OCI-LY1 (cell line): Measurements from ENCODE around the gene JCAD.

ENCODE experiments used
- H2AFZ ChIP-seq: fragments of 200-600 bp; sonication (generic), shearing (Covaris generic); 2 replicates; pipeline ENCODE4 v1.6.0; 2014; ENCODE audit warnings: antibody characterized with exemption, mild to moderate bottlenecking, low read length
- H3F3A ChIP-seq: fragments of 200-600 bp; sonication (generic), shearing (Covaris generic); 2 replicates; pipeline ENCODE4 v1.6.0; 2014; ENCODE audit warnings: mild to moderate bottlenecking, antibody characterized with exemption, low read length, moderate library complexity; ENCODE audit not compliant: insufficient read depth
- H3K27ac ChIP-seq: fragments of 200-600 bp; sonication (generic); 2 replicates; pipeline ENCODE4 v1.5.1; 2014; ENCODE audit warnings: low read length, mixed run types, mild to moderate bottlenecking, low read depth; ENCODE audit not compliant: poor library complexity, severe bottlenecking
- H3K27me3 ChIP-seq: fragments of 200-600 bp; sonication (generic); 2 replicates; pipeline ENCODE4 v1.6.0; 2014; ENCODE audit warnings: antibody characterized with exemption, mild to moderate bottlenecking, low read length, moderate library complexity; ENCODE audit not compliant: insufficient read depth
- H3K36me3 ChIP-seq: fragments of 200-600 bp; sonication (generic); 2 replicates; pipeline ENCODE4 v1.6.1; 2014; ENCODE audit warnings: mild to moderate bottlenecking, antibody characterized with exemption, low read length, moderate library complexity, mixed read lengths; ENCODE audit not compliant: insufficient read depth
- H3K4me1 ChIP-seq: fragments of 200-600 bp; sonication (generic); 2 replicates; pipeline ENCODE4 v1.5.1; 2014; ENCODE audit warnings: mild to moderate bottlenecking, low read length, moderate library complexity; ENCODE audit not compliant: insufficient read depth, severe bottlenecking
- H3K4me2 ChIP-seq: fragments of 200-600 bp; sonication (generic), shearing (Covaris generic); 2 replicates; pipeline ENCODE4 v1.6.1; 2014; ENCODE audit warnings: low read length
- H3K4me3 ChIP-seq: fragments of 200-600 bp; sonication (generic); 2 replicates; pipeline ENCODE4 v1.5.1; 2014; ENCODE audit warnings: low read length, low read depth, mild to moderate bottlenecking, mixed read lengths; ENCODE audit not compliant: poor library complexity, severe bottlenecking
- H3K79me2 ChIP-seq: fragments of 200-600 bp; shearing (Covaris generic); 2 replicates; pipeline ENCODE4 v1.6.1; 2016; ENCODE audit warnings: mixed run types, low read length, mixed read lengths; ENCODE audit not compliant: insufficient read depth
- H3K9ac ChIP-seq: fragments of 200-600 bp; sonication (generic), shearing (Covaris generic); 2 replicates; pipeline ENCODE4 v1.6.1; 2014; ENCODE audit warnings: mild to moderate bottlenecking, low read length, mixed read lengths
- H3K9me2 ChIP-seq: fragments of 200-600 bp; sonication (generic), shearing (Covaris generic); 2 replicates; pipeline ENCODE4 v1.6.1; 2014; ENCODE audit warnings: low read depth, mild to moderate bottlenecking, low read length, mixed read lengths
- H3K9me3 ChIP-seq: fragments of 200-600 bp; shearing (Covaris generic); 2 replicates; pipeline ENCODE4 v1.6.1; 2014; ENCODE audit warnings: low read length, mixed read lengths
- H4K20me1 ChIP-seq: fragments of 200-600 bp; sonication (generic), shearing (Covaris generic); 2 replicates; pipeline ENCODE4 v1.6.0; 2016; ENCODE audit warnings: mild to moderate bottlenecking, low read length; ENCODE audit not compliant: insufficient read depth
- EZH2 ChIP-seq: fragments of 200-600 bp; sonication (generic), shearing (Covaris generic); IDR thresholded peaks from 2 replicates; pipeline ENCODE4 v1.8.0; 2017; ENCODE audit warnings: borderline replicate concordance, mixed run types, mild to moderate bottlenecking, antibody characterized with exemption, low read length, moderate library complexity, mixed read lengths
- TF ChIP-seq, protein P1 (sequence below): fragments of 200-600 bp; sonication (generic), shearing (Covaris generic); IDR thresholded peaks from 2 replicates; pipeline ENCODE4 v1.5.1; 2017; ENCODE audit warnings: mild to moderate bottlenecking, antibody characterized with exemption, low read length, moderate library complexity, mixed read lengths

Gene JCAD

DNA sequence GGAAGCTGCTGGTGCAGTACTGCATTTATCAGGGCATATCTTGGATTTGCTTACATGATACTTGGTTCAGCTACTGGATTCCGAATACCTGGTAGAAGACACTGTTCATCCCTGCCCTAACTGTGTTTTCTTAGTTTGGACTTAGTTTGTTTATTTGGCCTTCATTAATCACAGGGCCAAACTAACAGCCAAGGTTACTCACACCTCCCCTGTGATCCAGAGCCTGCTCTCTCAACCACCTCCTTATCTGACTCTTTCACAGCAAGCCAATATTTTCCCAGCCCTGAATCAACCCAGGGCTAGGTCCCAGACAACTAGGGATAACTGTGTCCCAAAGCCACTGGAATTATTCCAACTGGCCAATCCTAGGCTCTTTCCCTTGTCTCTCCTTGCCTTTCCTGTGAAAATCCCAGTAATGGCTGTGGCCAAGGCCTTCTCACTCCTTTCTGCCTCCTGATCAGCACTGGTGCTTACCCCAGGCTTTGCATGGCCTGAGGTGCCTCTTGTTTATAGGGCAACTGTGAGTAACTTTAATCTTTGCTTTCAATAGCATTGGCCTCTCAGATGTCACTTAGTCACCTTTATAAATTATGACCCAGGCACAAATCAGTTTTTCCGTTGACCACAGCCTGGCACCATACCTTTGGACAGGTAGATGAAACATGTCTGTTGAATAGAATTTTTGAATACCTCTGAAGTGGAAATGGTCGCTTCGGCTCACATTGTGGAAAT, 9.3 kb upstream of the JCAD start:
- Histone ChIP-seq H3K79me2 (no peaks in the 10 kb centered on the region), H3K27me3 (no peaks in the 10 kb centered on the region), H3K4me1 (no peaks in the 10 kb centered on the region), H3K9me2 (no peaks in the 10 kb centered on the region), H3K36me3 (no peaks in the 10 kb centered on the region), H3K4me3 (no peak overlapping the region), H3K9me3 (no peaks in the 10 kb centered on the region), H2AFZ (no peak overlapping the region), H3K4me2 (no peak overlapping the region), H3F3A (no peaks in the 10 kb centered on the region), H4K20me1 (no peaks in the 10 kb centered on the region), H3K9ac (no peak overlapping the region), H3K27ac (no peak overlapping the region)
- no peak for TF ChIP-seq EZH2
- TF ChIP-seq, protein P1, sequence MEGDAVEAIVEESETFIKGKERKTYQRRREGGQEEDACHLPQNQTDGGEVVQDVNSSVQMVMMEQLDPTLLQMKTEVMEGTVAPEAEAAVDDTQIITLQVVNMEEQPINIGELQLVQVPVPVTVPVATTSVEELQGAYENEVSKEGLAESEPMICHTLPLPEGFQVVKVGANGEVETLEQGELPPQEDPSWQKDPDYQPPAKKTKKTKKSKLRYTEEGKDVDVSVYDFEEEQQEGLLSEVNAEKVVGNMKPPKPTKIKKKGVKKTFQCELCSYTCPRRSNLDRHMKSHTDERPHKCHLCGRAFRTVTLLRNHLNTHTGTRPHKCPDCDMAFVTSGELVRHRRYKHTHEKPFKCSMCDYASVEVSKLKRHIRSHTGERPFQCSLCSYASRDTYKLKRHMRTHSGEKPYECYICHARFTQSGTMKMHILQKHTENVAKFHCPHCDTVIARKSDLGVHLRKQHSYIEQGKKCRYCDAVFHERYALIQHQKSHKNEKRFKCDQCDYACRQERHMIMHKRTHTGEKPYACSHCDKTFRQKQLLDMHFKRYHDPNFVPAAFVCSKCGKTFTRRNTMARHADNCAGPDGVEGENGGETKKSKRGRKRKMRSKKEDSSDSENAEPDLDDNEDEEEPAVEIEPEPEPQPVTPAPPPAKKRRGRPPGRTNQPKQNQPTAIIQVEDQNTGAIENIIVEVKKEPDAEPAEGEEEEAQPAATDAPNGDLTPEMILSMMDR, result no peak

DNA sequence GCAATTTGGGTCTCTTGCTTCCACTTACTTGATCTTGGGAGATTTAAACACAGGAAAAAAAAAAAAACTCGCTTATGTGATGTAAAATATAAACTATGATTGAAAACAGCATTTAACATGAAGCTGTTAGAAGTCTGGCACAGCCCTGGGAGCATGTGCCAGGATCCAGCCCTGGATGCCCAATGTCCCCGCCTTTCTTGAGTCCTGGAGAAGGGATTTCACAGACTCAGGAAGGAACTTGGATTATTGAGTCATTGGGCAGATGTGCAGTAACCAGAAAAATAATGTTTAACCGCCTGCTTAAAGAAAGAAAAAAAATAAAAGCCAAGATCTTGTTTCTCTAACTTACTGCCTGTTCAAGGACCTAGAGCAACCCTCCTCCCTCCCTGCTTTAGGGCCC, 3.7 kb upstream of the JCAD start:
- Histone ChIP-seq H3K4me2 (no peak overlapping the region), H3K36me3 (no peaks in the 10 kb centered on the region), H3K9me2 (no peaks in the 10 kb centered on the region), H3K79me2 (no peaks in the 10 kb centered on the region), H3K27me3 (0 out of 2 replicates have a peak, but pooled peaks cover 7% of the 10 kb centered on the region), H3F3A (no peaks in the 10 kb centered on the region), H3K9ac (no peak overlapping the region), H2AFZ (no peak overlapping the region), H3K4me1 (no peaks in the 10 kb centered on the region), H4K20me1 (no peaks in the 10 kb centered on the region), H3K27ac (no peak overlapping the region), H3K4me3 (no peak overlapping the region), H3K9me3 (no peaks in the 10 kb centered on the region)
- TF ChIP-seq, protein P1, result no peak
- no peak for TF ChIP-seq EZH2

DNA sequence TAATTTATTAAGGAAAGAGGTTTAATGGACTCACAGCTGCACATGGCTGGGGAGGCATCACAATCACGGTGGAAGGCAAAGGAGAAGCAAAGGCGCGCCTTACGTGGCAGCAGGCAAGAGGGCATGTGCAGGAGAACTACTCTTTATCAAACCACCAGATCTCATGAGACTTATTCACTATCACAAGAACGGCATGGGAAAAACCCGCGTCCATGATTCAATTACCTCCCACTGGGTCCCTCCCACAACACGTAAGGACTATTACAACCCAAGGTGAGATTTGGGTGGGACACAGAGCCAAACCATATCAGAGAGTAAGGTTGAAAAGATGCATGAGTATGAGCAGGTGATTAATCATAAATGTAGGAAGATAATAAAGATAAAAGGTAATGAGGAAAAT, 3.2 kb upstream of the JCAD start:
- no peak overlapping the region for H3K4me2 ChIP-seq
- no peak overlapping the region for H3K27ac ChIP-seq
- H3K4me3 ChIP-seq, result no peak overlapping the region
- no peaks in the 10 kb centered on the region for H3K36me3 ChIP-seq
- no peak overlapping the region for H2AFZ ChIP-seq
- H3K9ac ChIP-seq, result no peak overlapping the region
- H3K4me1 ChIP-seq, result no peaks in the 10 kb centered on the region
- H3K79me2 ChIP-seq, result no peaks in the 10 kb centered on the region
- H3K27me3 ChIP-seq, result 0 out of 2 replicates have a peak, but pooled peaks cover 7% of the 10 kb centered on the region
- TF ChIP-seq, protein P1, result no peak
- TF ChIP-seq EZH2, result no peak
- H4K20me1 ChIP-seq, result no peaks in the 10 kb centered on the region
- no peaks in the 10 kb centered on the region for H3K9me2 ChIP-seq
- no peaks in the 10 kb centered on the region for H3K9me3 ChIP-seq
- H3F3A ChIP-seq, result no peaks in the 10 kb centered on the region
